ENCODE data around the gene RASSF3. TPM values are rescaled to one million over a fixed set of nuclear protein-coding genes. Genes with fewer than 3 reads are reported as not detected.

Gene RASSF3
- total RNA-seq, 1 donor from 2014 or later: 75.3 TPM

GRCh38 chr12:64667793-64668192 is 57.5 kb downstream of the RASSF3 start:
- intact Hi-C loops (cut with micrococcal nuclease): loop anchor here (5.0 kb wide), 2 partner anchors 90 to 215 kb away; partner anchors contain the start of genes GNS and TBK1

- intact Hi-C loops (cut with micrococcal nuclease): loop anchor here (1.0 to 5.0 kb wide), 5 partner anchors 15 to 217 kb away; partner anchors contain the start of genes GNS, RASSF3 and TBK1
Measured at GRCh38 chr12:64669270-64669842, 59.1 kb downstream of the RASSF3 start.

- intact Hi-C loops (cut with micrococcal nuclease): loop anchor here (5.0 kb wide), 1 partner anchor 502 kb away; no protein-coding TSS in a partner anchor
Measured at GRCh38 chr12:64670019-64670418, 59.7 kb downstream of the RASSF3 start.

- intact Hi-C loops (cut with micrococcal nuclease): loop anchor here (5.0 kb wide), 1 partner anchor 501 kb away; no protein-coding TSS in a partner anchor
Measured at GRCh38 chr12:64670919-64671639, 60.8 kb downstream of the RASSF3 start.

- intact Hi-C loops (cut with micrococcal nuclease): loop anchor here (5.0 kb wide), 1 partner anchor 501 kb away; no protein-coding TSS in a partner anchor
Measured at GRCh38 chr12:64671681-64672080, 61.4 kb downstream of the RASSF3 start.

- intact Hi-C loops (cut with micrococcal nuclease): loop anchor here (5.0 kb wide), 1 partner anchor 499 kb away; no protein-coding TSS in a partner anchor
Measured at GRCh38 chr12:64672925-64673409, 62.7 kb downstream of the RASSF3 start.

- intact Hi-C loops (cut with micrococcal nuclease): loop anchor here (5.0 kb wide), 1 partner anchor 499 kb away; no protein-coding TSS in a partner anchor
Measured at GRCh38 chr12:64673490-64674169, 63.3 kb downstream of the RASSF3 start.

GRCh38 chr12:64674367-64674922 is 64.2 kb downstream of the RASSF3 start:
- intact Hi-C loops (cut with micrococcal nuclease): loop anchor here (5.0 kb wide), 1 partner anchor 498 kb away; no protein-coding TSS in a partner anchor

- intact Hi-C loops (cut with micrococcal nuclease): no loop called here
Measured at GRCh38 chr12:64675795-64676194, 65.5 kb downstream of the RASSF3 start.

GRCh38 chr12:64678248-64678647 is 68.0 kb downstream of the RASSF3 start:
- intact Hi-C loops (cut with micrococcal nuclease): no loop called here

- intact Hi-C loops (cut with micrococcal nuclease): no loop called here
Measured at GRCh38 chr12:64678835-64679234, 68.5 kb downstream of the RASSF3 start.

GRCh38 chr12:64679487-64680001 is 69.2 kb downstream of the RASSF3 start:
- intact Hi-C loops (cut with micrococcal nuclease): no loop called here

GRCh38 chr12:64680235-64680634 is 69.9 kb downstream of the RASSF3 start:
- intact Hi-C loops (cut with micrococcal nuclease): no loop called here

GRCh38 chr12:64681200-64682052 is 71.1 kb downstream of the RASSF3 start:
- intact Hi-C loops (cut with micrococcal nuclease): no loop called here

- intact Hi-C loops (cut with micrococcal nuclease): no loop called here
Measured at GRCh38 chr12:64682572-64683277, 72.4 kb downstream of the RASSF3 start.

GRCh38 chr12:64683816-64684543 is 73.7 kb downstream of the RASSF3 start:
- intact Hi-C loops (cut with micrococcal nuclease): loop anchor here (1.0 kb wide), 2 partner anchors 15 to 74 kb away; partner anchors contain the start of gene RASSF3

GRCh38 chr12:64685050-64685449 is 74.8 kb downstream of the RASSF3 start:
- intact Hi-C loops (cut with micrococcal nuclease): no loop called here

- intact Hi-C loops (cut with micrococcal nuclease): no loop called here
Measured at GRCh38 chr12:64685605-64686004, 75.3 kb downstream of the RASSF3 start.

GRCh38 chr12:64687816-64688215 is 77.5 kb downstream of the RASSF3 start:
- intact Hi-C loops (cut with micrococcal nuclease): no loop called here

Data from T-helper 2 cell treated with Interferon-gamma antibody and Interleukin-4, amounts not matched to agents 100 ng/mL and 5 ng/mL, for 36 hours (primary cell).